Bronchus fibroblast of lung (primary cell): ENCODE data around the gene SLC45A1. TPM values are rescaled to one million over a fixed set of nuclear protein-coding genes. Genes with fewer than 3 reads are reported as not detected.

Source experiments
- total RNA-seq: library from RNA; depleted of rRNA; stranded (reverse); fragments of >200 nt; gene quantifications from 2 replicates; pipeline ENCODE4 v1.2.3, GENCODE V29; 2015

SLC45A1 gene
- total RNA-seq = 3.0 and 3.5 TPM in 2 replicates

GRCh38 chr1:8317647-8318381, at the start of gene SLC45A1:
Gene SLC45A1, plus strand, starts transcription at chr1:8318114. Its CDS starts 6,216 bp downstream, at chr1:8324330.

